ENCODE data around the gene CATSPER1.

CATSPER1 gene

GRCh38 chr11:66008095-66008467, 18.2 kb downstream of the CATSPER1 start:
- POLR2A ChIA-PET: interaction anchor here (1.1 kb wide), 1 partner anchor 37 kb away, joined by 5 read pairs; no protein-coding TSS in a partner anchor

GRCh38 chr11:66007201-66007634, 19.1 kb downstream of the CATSPER1 start:
- no peak for TF ChIP-seq CTCF (IDR thresholded peaks at IDR 0.05; ENCODE audit: control extremely low read depth, extremely low read depth, low read depth, missing control alignments)
- CTCF ChIA-PET: interaction anchor here (0.9 to 8.3 kb wide), 3 partner anchors 15 to 147 kb away, joined by 3 to 67 read pairs (median 3); partner anchors contain the start of gene MUS81
- POLR2A ChIA-PET: interaction anchor here (0.6 kb wide), 2 partner anchors 45 to 177 kb away, joined by 6 to 8 read pairs; partner anchors contain the start of gene SF3B2
- no peak for DNase-seq (ENCODE audit: extremely low spot score)

More at GRCh38 chr11:66008095-66008467, 18.2 kb downstream of the CATSPER1 start:
- TF ChIP-seq CTCF (IDR thresholded peaks at IDR 0.05; ENCODE audit: control extremely low read depth, extremely low read depth, low read depth, missing control alignments): no peak
- CTCF ChIA-PET: interaction anchor here (1.1 to 8.3 kb wide), 4 partner anchors 14 to 148 kb away, joined by 3 to 67 read pairs (median 14); partner anchors contain the start of gene MUS81
- no peak for DNase-seq (ENCODE audit: extremely low spot score)

GRCh38 chr11:66006891-66007176, 19.4 kb downstream of the CATSPER1 start:
- POLR2A ChIA-PET: interaction anchor here (0.6 kb wide), 2 partner anchors 45 to 177 kb away, joined by 6 to 8 read pairs; partner anchors contain the start of gene SF3B2
- CTCF ChIA-PET: interaction anchor here (0.9 to 8.3 kb wide), 3 partner anchors 16 to 147 kb away, joined by 3 to 67 read pairs (median 3); partner anchors contain the start of gene MUS81
- no peak for DNase-seq (ENCODE audit: extremely low spot score)
- TF ChIP-seq CTCF (IDR thresholded peaks at IDR 0.05; ENCODE audit: control extremely low read depth, extremely low read depth, low read depth, missing control alignments): no peak

- DNase-seq (ENCODE audit: extremely low spot score): no peak
- no peak for TF ChIP-seq CTCF (IDR thresholded peaks at IDR 0.05; ENCODE audit: control extremely low read depth, extremely low read depth, low read depth, missing control alignments)
- ChIA-PET POLR2A (no interaction called here), CTCF (interaction anchor here (1.9 to 8.3 kb wide), 2 partner anchors 16 to 39 kb away, joined by 7 to 67 read pairs; no protein-coding TSS in a partner anchor)
Measured at GRCh38 chr11:66006134-66006890, 20.0 kb downstream of the CATSPER1 start.

GRCh38 chr11:66004186-66004585, 22.1 kb downstream of the CATSPER1 start:
- POLR2A ChIA-PET: no interaction called here
- TF ChIP-seq CTCF (IDR thresholded peaks at IDR 0.05; ENCODE audit: control extremely low read depth, extremely low read depth, low read depth, missing control alignments): no peak
- no peak for DNase-seq (ENCODE audit: extremely low spot score)
- CTCF ChIA-PET: interaction anchor here (1.3 to 1.9 kb wide), 3 partner anchors 19 to 120 kb away, joined by 5 to 11 read pairs (median 7); no protein-coding TSS in a partner anchor

- ChIA-PET POLR2A (no interaction called here), CTCF (interaction anchor here (1.2 to 1.8 kb wide), 4 partner anchors 14 to 292 kb away, joined by 4 to 11 read pairs (median 6); partner anchors contain the start of gene KAT5)
- DNase-seq (ENCODE audit: extremely low spot score): no peak
- TF ChIP-seq CTCF (IDR thresholded peaks at IDR 0.05; ENCODE audit: control extremely low read depth, extremely low read depth, low read depth, missing control alignments): no peak
Measured at GRCh38 chr11:66003291-66003690, 23.0 kb downstream of the CATSPER1 start.

Measured in GM10248 (cell line).